OCI-LY3 (cell line): ENCODE results near the gene HMCN1.

Experiments
- H2AFZ ChIP-seq: fragments of 200-600, 300-600 bp; shearing (Covaris generic); 2 replicates; pipeline ENCODE4 v1.6.0; 2014; ENCODE audit warnings: antibody characterized with exemption, low read depth, low read length
- H3K27ac ChIP-seq: fragments of 200-600, 300-600 bp; sonication (generic); 2 replicates; pipeline ENCODE4 v1.5.1; 2014; ENCODE audit warnings: mild to moderate bottlenecking, low read length, moderate library complexity, mixed read lengths
- H3K27me3 ChIP-seq: fragments of 200-600, 300-600 bp; sonication (generic); 2 replicates; pipeline ENCODE4 v1.6.1; 2014; ENCODE audit warnings: low read depth, low read length, mixed read lengths
- H3K36me3 ChIP-seq: fragments of 200-600, 300-600 bp; sonication (generic); replicated peaks from 2 replicates; pipeline ENCODE3; 2014; ENCODE audit warnings: low read depth, low read length, mixed read lengths
- H3K4me1 ChIP-seq: fragments of 300-600, 200-600 bp; sonication (generic); 2 replicates; pipeline ENCODE4 v1.6.1; 2014; ENCODE audit warnings: low read length, mixed read lengths
- H3K4me2 ChIP-seq: fragments of 200-600, 300-600 bp; sonication (generic); 2 replicates; pipeline ENCODE4 v1.6.1; 2014; ENCODE audit warnings: low read length, mixed read lengths
- H3K4me3 ChIP-seq: fragments of 300-600, 200-600 bp; sonication (generic); 2 replicates; pipeline ENCODE4 v1.5.1; 2014; ENCODE audit warnings: antibody characterized with exemption, mild to moderate bottlenecking, low read length, moderate library complexity
- H3K79me2 ChIP-seq: fragments of 300-600, 200-600 bp; shearing (Covaris generic); 2 replicates; pipeline ENCODE4 v1.6.1; 2014; ENCODE audit warnings: mild to moderate bottlenecking, low read length, mixed read lengths
- H3K9ac ChIP-seq: fragments of 300-600, 200-600 bp; shearing (Covaris generic); 2 replicates; pipeline ENCODE4 v1.6.0; 2014; ENCODE audit warnings: mild to moderate bottlenecking, low read length, moderate library complexity
- H3K9me3 ChIP-seq: fragments of 200-600, 300-600 bp; shearing (Covaris generic); 2 replicates; pipeline ENCODE4 v1.6.1; 2014; ENCODE audit warnings: low read length, mixed read lengths; ENCODE audit not compliant: insufficient read depth
- H4K20me1 ChIP-seq: fragments of 200-600, 300-600 bp; sonication (generic); 2 replicates; pipeline ENCODE4 v1.6.1; 2016; ENCODE audit warnings: low read length, mixed read lengths; ENCODE audit not compliant: insufficient read depth
- EZH2phosphoT487 ChIP-seq: fragments of 200-600 bp; shearing (Covaris generic); IDR thresholded peaks from 2 replicates; pipeline ENCODE4 v1.6.1; 2018; ENCODE audit warnings: antibody characterized with exemption, mixed run types, low read depth
- TF ChIP-seq, protein P1 (sequence below): fragments of 200-600, 300-600 bp; sonication (generic); IDR thresholded peaks from 2 replicates; pipeline ENCODE4 v1.5.1; 2014; ENCODE audit warnings: antibody characterized with exemption, low read length, low read depth

The HMCN1 gene

DNA sequence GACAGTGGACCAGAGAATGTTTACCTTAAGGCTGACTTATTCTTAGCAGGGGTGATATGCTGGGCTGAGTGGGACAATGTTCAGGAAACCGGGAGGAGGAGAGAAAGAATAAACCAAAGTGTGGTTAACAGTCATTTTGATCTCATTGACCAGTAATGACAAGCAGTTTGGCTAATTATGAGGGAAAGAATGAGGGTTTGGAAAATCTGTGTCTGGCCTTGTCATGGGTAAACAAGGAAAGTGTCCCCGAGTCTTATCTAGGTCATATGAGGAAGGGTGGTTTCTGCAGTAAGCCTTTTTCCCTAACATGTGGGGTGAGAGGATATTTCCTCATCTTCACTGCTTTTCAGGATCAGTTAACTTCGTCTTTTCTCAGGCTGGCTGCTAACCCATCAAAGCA, 485.9 kb downstream of the HMCN1 start:
- Histone ChIP-seq H3K27ac (no peak overlapping the region), H4K20me1 (no peaks in the 10 kb centered on the region), H3K79me2 (no peaks in the 10 kb centered on the region), H3K9ac (no peak overlapping the region), H3K27me3 (no peaks in the 10 kb centered on the region), H3K4me2 (no peak overlapping the region), H3K36me3 (no peaks in the 10 kb centered on the region), H3K4me3 (no peak overlapping the region), H2AFZ (no peak overlapping the region), H3K4me1 (peaks cover 6% of the 10 kb centered on the region), H3K9me3 (no peaks in the 10 kb centered on the region)
- no peak for TF ChIP-seq EZH2phosphoT487
- TF ChIP-seq, protein P1, sequence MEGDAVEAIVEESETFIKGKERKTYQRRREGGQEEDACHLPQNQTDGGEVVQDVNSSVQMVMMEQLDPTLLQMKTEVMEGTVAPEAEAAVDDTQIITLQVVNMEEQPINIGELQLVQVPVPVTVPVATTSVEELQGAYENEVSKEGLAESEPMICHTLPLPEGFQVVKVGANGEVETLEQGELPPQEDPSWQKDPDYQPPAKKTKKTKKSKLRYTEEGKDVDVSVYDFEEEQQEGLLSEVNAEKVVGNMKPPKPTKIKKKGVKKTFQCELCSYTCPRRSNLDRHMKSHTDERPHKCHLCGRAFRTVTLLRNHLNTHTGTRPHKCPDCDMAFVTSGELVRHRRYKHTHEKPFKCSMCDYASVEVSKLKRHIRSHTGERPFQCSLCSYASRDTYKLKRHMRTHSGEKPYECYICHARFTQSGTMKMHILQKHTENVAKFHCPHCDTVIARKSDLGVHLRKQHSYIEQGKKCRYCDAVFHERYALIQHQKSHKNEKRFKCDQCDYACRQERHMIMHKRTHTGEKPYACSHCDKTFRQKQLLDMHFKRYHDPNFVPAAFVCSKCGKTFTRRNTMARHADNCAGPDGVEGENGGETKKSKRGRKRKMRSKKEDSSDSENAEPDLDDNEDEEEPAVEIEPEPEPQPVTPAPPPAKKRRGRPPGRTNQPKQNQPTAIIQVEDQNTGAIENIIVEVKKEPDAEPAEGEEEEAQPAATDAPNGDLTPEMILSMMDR, result no peak

DNA sequence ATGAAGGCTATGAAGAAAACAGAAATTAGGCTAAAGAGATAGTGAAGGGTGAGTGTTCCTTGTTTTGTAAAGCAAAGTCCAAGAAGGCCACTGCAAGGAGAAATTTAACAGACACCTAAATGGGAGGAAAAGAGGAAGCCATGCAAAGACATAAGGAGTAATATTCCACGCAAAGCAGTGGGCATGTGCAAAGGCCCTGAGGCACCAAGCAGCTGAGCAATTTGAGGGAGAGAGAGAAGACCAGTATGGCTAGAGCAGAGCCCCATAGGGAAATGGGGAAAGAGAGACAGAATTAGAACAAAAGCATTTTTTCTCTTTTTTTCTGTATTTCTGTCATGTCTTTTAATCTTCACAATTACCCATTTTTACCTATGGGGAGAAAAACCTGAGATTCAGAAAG, 486.7 kb downstream of the HMCN1 start:
- no peaks in the 10 kb centered on the region for H3K27me3 ChIP-seq
- H3K9me3 ChIP-seq, result no peaks in the 10 kb centered on the region
- no peak overlapping the region for H3K4me3 ChIP-seq
- H3K9ac ChIP-seq, result no peak overlapping the region
- H2AFZ ChIP-seq, result no peak overlapping the region
- no peak overlapping the region for H3K27ac ChIP-seq
- H4K20me1 ChIP-seq, result no peaks in the 10 kb centered on the region
- H3K4me1 ChIP-seq, result peaks cover 6% of the 10 kb centered on the region
- TF ChIP-seq EZH2phosphoT487, result no peak
- TF ChIP-seq, protein P1, result no peak
- H3K79me2 ChIP-seq, result no peaks in the 10 kb centered on the region
- H3K4me2 ChIP-seq, result no peak overlapping the region
- no peaks in the 10 kb centered on the region for H3K36me3 ChIP-seq

DNA sequence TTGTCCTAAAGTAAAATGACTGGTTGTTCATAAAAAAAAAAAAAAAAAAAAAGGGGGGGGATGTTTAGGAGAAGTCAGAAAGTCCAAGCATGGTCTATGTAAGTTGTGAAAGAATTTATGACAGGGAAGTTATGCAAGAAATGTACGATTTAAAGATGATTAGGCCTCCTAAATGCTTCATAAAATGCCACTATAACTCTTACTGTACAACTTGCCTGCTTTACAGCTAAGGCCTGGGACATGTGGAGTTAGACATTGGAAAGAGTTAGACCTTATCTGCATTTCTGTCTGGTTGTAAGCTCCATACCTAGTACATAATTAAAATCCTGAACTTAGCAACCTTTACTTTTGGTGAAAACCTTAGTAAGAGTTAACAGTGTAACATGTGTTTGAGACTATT, 490.9 kb downstream of the HMCN1 start:
- Histone ChIP-seq H3K4me3 (no peak overlapping the region), H3K27me3 (peaks cover 7% of the 10 kb centered on the region; the same call in 1 of the 2 replicates), H3K27ac (no peak overlapping the region)

DNA sequence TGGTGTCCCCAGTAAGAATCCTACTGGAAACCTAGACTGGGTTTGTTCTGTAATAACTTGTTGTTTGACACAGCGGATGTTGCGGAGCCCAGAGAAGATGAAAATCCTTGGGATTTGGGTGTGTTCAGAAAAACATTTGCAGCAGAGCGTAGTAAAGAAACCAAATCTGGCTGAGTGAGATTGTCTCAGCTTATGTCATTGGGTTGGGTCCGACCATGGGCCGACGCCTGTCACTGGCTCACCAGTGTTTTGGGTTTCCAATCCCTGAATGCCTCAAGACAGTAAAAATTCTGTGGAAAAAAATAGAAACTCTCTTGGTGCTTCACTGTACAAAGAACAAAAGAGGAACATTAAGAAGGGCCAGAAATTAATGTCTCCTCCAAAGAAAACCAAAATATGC, 494.6 kb downstream of the HMCN1 start:
- H3K4me2 ChIP-seq, result no peak overlapping the region
- no peak overlapping the region for H3K4me3 ChIP-seq
- H3K9ac ChIP-seq, result no peak overlapping the region
- no peaks in the 10 kb centered on the region for H4K20me1 ChIP-seq
- H3K27ac ChIP-seq, result no peak overlapping the region
- H2AFZ ChIP-seq, result no peak overlapping the region
- no peaks in the 10 kb centered on the region for H3K4me1 ChIP-seq
- no peaks in the 10 kb centered on the region for H3K79me2 ChIP-seq
- no peaks in the 10 kb centered on the region for H3K9me3 ChIP-seq
- TF ChIP-seq, protein P1, result no peak
- TF ChIP-seq EZH2phosphoT487, result no peak
- H3K27me3 ChIP-seq, result peaks cover 11% of the 10 kb centered on the region; the same call in 1 of the 2 replicates
- no peaks in the 10 kb centered on the region for H3K36me3 ChIP-seq

More for the DNA sequence above, 490.9 kb downstream of the HMCN1 start:
- Histone ChIP-seq H4K20me1 (no peaks in the 10 kb centered on the region), H3K4me1 (no peaks in the 10 kb centered on the region), H3K9me3 (no peaks in the 10 kb centered on the region), H2AFZ (no peak overlapping the region), H3K79me2 (no peaks in the 10 kb centered on the region), H3K9ac (no peak overlapping the region), H3K36me3 (no peaks in the 10 kb centered on the region), H3K4me2 (no peak overlapping the region)
- TF ChIP-seq, protein P1, result no peak
- no peak for TF ChIP-seq EZH2phosphoT487
